ENCODE measurements around the gene OSBP2.

Gene OSBP2

GRCh38 chr22:30843245-30843644 lies 148.6 kb downstream of the OSBP2 start:
- DNase-seq (ENCODE audit: low read depth in 2 of 2), result no peak

DNA sequence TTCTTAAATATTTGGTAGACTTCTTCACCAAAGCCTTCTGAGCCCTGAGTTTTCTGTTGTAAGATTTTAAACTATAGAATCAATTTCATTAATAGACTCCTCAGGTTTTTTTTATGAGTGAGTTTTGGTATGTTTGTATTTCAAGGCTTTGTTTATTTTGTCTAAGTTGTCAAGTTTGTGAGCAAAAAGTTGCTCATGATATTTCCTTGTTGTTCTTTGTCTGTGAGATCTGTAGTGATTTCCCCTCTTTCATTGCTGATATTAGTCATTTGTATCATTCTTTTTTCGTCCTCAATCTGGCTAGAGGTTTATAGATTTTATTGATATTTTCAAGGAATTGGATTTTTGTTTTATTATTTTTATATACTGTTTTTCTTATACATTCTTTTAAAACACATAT lies 152.9 kb downstream of the OSBP2 start:
- no peak for DNase-seq (ENCODE audit: low read depth in 2 of 2)

GRCh38 chr22:30855266-30855665 lies 160.6 kb downstream of the OSBP2 start:
- no peak for DNase-seq (ENCODE audit: low read depth in 2 of 2)

DNA sequence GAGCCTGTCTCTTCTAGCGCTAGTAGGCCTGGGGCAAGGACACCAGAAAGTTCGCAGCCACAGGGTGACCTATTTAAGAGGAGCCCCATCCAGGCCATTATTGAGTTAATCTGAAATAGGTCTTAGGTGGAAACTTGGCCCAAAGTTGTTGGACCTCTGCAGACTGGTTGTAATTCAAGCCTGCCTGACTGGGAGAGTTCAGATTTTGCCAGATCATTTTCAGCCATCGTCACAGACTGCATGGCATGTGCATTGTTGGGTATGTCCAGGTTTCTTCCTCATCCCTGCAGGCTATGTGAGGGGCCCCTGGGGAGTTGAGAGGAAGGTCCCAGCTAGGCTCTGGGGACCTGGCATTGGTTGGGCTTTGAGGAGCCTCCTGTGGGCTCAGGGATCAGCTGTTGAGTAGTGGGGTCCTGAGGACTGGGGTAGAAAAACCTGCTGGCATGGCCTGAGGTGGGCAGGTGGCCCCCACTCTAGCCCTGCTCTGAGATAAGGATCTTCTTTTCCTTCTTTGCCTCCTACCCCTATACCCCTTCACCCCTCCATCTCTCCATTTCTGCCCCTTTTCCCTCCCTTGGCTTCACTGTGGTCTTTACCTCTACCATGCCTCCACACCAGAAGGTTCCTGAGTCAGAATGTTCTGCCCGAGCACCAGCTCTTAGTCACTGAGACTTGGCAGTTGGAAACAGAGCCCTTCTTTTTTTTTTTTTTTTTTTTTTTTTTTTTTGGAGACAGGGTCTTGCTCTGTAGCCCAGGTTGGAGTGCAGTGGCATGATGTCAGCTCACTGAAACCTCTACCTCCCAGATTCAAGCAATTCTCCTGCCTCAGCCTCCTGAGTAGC lies 161.2 kb downstream of the OSBP2 start:
- no peak for DNase-seq (ENCODE audit: low read depth in 2 of 2)

GRCh38 chr22:30856741-30857502 lies 162.2 kb downstream of the OSBP2 start:
- no peak for DNase-seq (ENCODE audit: low read depth in 2 of 2)

DNA sequence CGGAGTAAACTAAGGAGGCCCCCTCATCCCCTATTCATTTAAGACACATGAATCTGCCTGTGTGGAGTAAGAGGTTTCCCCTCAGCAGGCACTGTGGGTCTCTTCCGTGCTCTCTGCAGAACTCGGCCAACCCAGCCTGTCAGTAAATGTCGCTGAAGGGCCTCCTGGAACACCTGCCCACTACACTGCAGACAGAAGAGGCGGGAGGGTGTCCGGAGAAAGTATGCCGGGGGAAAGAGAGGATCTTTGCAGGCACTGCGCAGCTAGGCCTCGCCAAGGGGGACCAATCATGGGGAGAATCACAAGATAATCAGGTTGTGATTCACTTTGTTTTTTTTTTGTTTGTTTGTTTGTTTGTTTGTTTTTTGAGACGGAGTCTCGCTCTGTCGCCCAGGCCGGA lies 163.1 kb downstream of the OSBP2 start:
- no peak for DNase-seq (ENCODE audit: low read depth in 2 of 2)

DNA sequence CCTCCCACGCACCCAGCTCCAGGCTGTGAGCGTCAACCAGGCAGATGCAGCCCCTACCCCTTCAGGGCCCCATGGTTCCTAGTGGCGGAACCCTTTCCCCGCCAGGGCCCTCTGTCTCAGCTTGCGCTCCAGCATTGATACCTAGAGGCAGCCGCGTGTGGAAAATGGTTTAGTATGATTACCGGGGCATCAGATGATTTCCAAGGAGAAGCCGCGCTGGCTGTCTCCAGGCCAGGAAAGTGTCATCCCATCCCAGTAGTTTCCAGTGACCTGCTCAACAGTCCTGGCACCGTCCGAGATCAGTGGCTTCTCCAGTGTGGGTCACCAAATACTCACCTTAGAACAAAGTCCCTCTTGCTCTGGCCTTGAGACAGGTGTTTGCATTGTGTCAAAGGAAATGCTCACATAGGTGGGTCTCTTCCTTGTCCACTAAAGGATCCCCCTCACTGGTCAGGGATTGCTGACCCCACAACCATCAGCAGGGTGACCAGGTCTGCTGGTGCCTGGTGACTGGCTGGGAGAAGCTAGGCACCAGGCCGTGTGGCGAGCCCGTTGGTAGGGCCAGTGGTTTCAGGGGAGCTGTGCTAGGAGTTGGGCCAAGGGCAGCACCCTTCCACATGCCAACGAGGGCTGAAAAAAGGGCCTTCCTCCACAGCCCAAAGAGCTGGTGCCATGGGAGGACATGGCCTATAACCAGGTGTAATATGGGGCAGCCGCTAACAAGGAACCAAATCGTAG lies 164.5 kb downstream of the OSBP2 start:
- no peak for DNase-seq (ENCODE audit: low read depth in 2 of 2)

DNA sequence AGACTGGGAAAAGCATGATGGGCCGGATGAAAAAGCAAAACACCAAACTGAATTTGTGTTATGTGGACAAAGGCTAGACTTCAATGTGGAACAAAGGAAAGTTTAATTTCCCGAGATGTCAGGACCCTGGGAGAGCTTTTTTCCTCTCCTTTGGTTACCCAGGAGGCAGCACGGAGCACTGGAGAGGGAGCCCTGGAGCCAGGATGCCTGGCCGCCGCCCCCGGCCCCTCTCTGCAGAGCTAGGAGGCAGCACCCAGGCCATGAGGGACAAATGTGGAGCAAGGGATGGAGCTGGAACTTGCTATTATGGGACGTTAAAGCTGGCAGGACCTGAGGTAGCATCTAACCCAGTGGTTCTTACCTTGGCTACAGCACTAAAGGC lies 165.0 kb downstream of the OSBP2 start:
- DNase-seq (ENCODE audit: low read depth in 2 of 2), result no peak

DNA sequence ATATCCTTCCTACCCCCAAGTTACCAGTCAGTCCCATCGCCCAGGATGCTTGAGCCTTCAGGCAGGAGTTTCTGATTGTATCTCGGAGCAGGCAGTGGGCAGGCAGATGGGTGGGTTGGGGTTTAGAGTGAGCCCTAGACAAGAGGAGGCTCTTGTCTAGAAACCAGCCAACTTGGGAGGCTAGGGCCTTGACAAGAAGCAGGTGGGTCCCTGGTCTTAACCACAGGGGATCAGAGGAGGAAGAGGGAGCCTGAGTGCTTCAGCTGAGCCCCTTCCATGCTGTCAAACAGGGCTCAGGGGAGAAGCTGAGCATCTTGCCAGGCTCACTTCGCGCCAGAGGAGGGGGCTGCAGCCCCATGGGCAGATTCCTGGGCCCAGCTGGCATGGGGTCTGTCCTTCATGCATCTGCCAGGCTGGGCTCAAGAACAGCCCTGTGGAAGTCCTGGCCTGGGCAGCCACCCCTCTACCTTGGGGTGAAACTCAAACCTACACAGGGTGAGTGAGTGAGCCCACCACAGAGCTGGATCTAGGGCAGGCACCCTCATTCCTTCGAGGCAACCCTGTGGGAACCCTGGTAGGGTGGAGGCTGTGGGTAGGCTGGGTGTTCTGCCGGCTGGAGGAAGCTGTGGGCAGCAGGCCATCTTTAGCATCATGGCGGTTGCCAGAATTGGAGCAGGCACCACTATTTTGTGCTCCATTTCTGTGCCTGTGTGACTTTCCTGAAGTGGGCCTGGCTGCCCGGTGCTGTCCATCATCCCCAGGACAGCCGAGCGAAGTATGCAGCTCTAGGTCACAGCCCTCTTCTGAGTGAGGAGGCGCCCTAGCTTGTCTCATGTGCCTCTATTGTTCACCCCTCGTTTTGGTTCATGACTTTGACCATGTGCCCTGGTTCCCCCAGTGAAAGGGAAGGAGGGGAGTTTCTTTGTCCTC lies 165.8 kb downstream of the OSBP2 start:
- no peak for DNase-seq (ENCODE audit: low read depth in 2 of 2)

DNA sequence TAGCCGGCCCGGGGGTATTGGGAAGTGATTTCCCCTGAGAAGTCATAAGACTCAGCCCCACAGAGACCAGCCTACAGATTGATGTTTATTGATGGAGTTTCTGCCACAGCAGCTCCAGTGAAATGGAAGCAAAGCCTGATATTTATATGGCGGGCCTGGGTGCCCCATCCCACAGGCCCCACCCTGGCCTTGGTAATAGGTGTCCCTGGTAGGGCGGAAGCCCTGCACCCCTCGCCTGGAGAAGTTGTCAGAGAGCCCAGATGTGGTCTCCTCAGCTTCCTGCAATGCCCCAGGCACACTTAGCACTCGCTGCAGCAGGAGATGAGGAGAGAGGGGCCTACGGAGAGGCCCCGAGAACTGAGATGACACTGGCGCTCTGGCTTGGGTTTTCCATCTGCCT lies 166.5 kb downstream of the OSBP2 start:
- no peak for DNase-seq (ENCODE audit: low read depth in 2 of 2)

DNA sequence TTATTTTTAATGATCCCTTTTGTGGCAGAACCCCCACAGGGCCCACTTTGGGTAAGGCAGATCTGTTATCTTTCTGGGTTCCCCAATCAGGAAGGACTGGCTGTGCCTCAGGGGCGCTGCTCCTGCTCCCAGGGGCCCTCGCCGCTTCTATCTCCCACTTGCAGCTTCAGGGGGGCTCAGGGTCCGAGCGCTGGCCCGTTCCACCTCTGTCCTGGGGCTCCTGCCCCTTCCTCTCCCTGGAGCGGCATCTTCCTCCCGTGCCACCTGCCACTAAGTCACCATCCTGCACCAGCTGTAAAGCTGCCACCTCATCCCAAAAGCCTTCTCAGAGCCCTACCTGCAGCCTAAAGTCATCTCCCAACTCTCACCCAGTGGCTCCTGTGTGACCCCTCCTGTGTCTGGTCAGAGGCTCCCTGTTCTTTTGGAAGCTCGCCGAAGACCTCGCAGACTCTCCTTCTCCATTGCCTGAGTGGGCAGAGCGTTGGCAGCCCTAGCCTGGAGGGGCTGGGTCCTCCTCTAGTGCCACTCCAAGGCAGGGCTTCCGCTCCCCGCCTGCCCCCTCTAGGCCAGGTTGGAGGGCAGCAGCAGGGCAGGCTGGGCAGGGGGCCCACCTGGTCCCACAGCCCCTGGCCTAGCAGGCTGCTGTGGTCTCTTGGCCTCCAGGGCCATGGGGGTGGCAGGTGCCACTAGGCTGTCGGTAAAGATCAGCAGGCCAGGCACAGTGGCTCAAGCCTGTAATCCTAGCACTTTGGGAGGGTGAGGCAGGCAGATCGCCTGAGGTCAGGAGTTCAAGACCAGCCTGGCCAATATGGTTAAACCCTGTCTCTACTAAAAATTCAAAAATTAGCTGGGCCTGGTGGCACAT lies 167.2 kb downstream of the OSBP2 start:
- no peak for DNase-seq (ENCODE audit: low read depth in 2 of 2)

DNA sequence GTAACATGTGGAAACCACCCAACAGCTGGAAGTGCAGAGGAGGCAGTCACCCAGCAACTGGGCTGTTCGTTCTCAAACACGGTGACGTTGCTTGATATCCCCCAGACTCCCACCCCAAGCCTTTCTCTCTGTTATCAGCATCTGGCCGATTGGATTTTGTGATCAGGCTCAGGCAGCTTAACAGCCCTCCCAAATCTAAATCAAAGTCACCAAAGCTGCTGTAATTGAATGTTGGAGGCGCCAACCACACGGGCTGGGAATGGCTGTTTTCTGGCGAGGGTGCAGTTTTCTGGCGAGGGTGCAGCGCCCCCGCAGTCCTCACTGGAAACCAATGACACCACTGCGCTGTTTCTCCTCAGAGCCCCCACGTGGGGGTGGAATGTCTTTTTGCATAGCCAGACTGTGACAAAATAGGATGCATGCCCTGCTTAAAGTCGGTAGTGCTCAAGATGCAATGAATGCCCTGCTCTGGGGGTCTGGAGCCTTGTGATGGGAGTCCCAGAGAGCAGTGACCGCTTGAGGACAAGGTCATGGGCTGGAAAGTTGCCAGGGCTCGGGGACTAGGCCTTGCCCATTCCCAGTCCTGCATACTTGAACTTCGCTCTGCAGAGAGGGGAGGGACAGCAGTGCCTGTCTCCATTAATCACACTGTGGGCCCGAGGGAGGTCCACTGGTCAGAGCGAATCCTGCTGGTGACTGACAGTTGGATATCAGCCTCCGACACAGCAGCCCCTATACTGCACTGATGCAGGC lies 168.6 kb downstream of the OSBP2 start:
- no peak for DNase-seq (ENCODE audit: low read depth in 2 of 2)

GRCh38 chr22:30864441-30865420 lies 170.1 kb downstream of the OSBP2 start:
- DNase-seq (ENCODE audit: low read depth in 2 of 2), result no peak

- no peak for DNase-seq (ENCODE audit: low read depth in 2 of 2)
These were observed 171.0 kb downstream of the OSBP2 start for GRCh38 chr22:30865656-30866055.

DNA sequence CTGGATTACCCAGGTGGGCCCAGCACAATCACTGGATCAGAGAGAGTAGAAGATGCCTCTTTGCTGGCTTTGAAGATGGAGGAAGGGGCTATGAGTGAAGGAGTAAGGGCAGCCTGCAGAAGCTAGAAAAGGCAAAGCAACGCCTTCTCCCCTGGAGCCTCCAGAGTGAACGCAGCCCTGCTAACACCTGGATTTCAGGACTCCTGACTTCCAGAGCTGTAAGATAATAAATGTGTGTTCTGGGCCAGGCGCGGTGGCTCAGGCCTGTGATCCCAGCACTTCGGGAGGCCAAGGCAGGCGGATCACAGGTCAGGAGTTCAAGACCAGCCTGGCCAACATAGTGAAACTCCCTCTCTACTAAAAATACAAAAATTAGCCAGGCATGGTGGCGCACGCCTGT lies 171.5 kb downstream of the OSBP2 start:
- DNase-seq (ENCODE audit: low read depth in 2 of 2), result no peak

- DNase-seq (ENCODE audit: low read depth in 2 of 2), result no peak
These were observed 172.2 kb downstream of the OSBP2 start for GRCh38 chr22:30866811-30867271.

DNA sequence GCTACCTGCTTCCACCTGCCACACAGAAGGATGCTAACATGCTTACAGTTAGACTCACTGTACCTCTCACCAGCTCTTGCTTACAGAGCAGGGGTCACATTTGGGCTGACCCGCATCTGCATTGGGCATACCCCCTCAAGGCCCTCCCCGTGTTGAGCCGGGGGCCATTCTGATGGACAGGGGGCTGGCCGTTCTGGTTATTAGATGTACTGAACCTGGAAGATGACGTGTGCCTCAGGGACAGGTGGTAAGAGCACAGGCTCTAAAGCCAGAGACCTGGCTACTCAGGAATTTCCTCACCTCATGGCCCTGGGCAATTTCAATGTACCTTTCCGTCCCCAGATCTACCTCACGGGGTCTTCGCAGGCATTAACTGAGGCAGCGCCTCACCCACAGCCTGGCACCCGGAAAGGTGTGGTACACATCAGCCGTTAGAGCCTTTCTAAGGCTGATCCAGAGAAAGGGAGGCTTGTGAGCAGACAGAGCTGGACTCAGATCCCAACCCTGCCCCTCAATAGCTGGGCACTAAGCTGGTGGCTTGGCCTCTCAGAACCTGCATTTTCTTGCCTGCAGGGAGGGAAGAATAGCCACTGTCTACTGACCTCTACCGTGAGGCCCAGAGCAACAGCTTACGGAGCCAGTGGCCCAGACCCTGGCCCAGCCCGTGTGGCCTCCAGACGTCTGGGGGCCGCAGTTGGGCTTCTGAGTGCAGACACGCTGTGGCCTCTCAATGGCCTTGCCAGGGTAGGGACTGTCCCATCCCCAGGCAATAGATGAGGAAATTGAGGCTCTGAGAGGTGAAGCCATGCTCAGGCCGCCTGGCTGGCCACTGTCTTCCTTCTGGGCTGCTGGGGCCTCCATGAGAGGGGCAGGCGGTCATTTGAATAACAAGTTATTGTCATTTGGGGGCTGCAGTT lies 173.3 kb downstream of the OSBP2 start:
- DNase-seq (ENCODE audit: low read depth in 2 of 2), result no peak

Measured in stimulated activated CD8-positive, alpha-beta memory T cell treated with anti-CD3 and anti-CD28 coated beads, Interleukin-7, amount 100 ng/mL, for 4 hours (primary cell).